Measurements from ENCODE around the gene KCNQ1.

The KCNQ1 gene

GRCh38 chr11:2825261-2825888 lies 380.6 kb downstream of the KCNQ1 start:
- no peak overlapping the region for H3K4me3 Mint-ChIP-seq
- no peak for DNase-seq (ENCODE audit: low spot score in 2 of 2)
- no peak overlapping the region for H3K27ac Mint-ChIP-seq
- H3K27me3 Mint-ChIP-seq: no peaks in the 10 kb centered on the region
- peaks cover 54% of the 10 kb centered on the region for H3K36me3 Mint-ChIP-seq
- peaks cover 29% of the 10 kb centered on the region for H3K9me3 Mint-ChIP-seq
- peaks cover 7% of the 10 kb centered on the region for H3K4me1 Mint-ChIP-seq
- ATAC-seq (ENCODE audit: low read depth): no peak

- ATAC-seq (ENCODE audit: low read depth) (no peak), DNase-seq (ENCODE audit: low spot score in 2 of 2) (no peak)
- no peaks in the 10 kb centered on the region for H3K27me3 Mint-ChIP-seq
- H3K4me1 Mint-ChIP-seq: peaks cover 7% of the 10 kb centered on the region
- H3K36me3 Mint-ChIP-seq: peaks cover 53% of the 10 kb centered on the region
- no peak overlapping the region for H3K4me3 Mint-ChIP-seq
- no peak overlapping the region for H3K27ac Mint-ChIP-seq
- H3K9me3 Mint-ChIP-seq: peaks cover 27% of the 10 kb centered on the region
Measured at GRCh38 chr11:2825889-2826678, 381.3 kb downstream of the KCNQ1 start.

- no peak for DNase-seq (ENCODE audit: low spot score in 2 of 2)
- H3K4me3 Mint-ChIP-seq: no peak overlapping the region
- no peaks in the 10 kb centered on the region for H3K27me3 Mint-ChIP-seq
- peaks cover 7% of the 10 kb centered on the region for H3K4me1 Mint-ChIP-seq
- ATAC-seq (ENCODE audit: low read depth): no peak
- H3K36me3 Mint-ChIP-seq: peaks cover 51% of the 10 kb centered on the region
- H3K9me3 Mint-ChIP-seq: peaks cover 25% of the 10 kb centered on the region
- H3K27ac Mint-ChIP-seq: no peak overlapping the region
Measured at GRCh38 chr11:2826679-2827056, 381.9 kb downstream of the KCNQ1 start.

GRCh38 chr11:2827256-2827655 lies 382.4 kb downstream of the KCNQ1 start:
- ATAC-seq (ENCODE audit: low read depth) (no peak), DNase-seq (ENCODE audit: low spot score in 2 of 2) (no peak)
- peaks cover 21% of the 10 kb centered on the region for H3K9me3 Mint-ChIP-seq
- no peak overlapping the region for H3K4me3 Mint-ChIP-seq
- H3K4me1 Mint-ChIP-seq: peaks cover 7% of the 10 kb centered on the region
- no peaks in the 10 kb centered on the region for H3K27me3 Mint-ChIP-seq
- H3K36me3 Mint-ChIP-seq: peaks cover 46% of the 10 kb centered on the region
- no peak overlapping the region for H3K27ac Mint-ChIP-seq

GRCh38 chr11:2827792-2828191 lies 383.0 kb downstream of the KCNQ1 start:
- no peak for ATAC-seq (ENCODE audit: low read depth)
- no peak overlapping the region for H3K27ac Mint-ChIP-seq
- peaks cover 41% of the 10 kb centered on the region for H3K36me3 Mint-ChIP-seq
- peaks cover 7% of the 10 kb centered on the region for H3K4me1 Mint-ChIP-seq
- no peak overlapping the region for H3K4me3 Mint-ChIP-seq
- H3K9me3 Mint-ChIP-seq: peaks cover 16% of the 10 kb centered on the region
- DNase-seq (ENCODE audit: low spot score in 2 of 2): no peak
- no peaks in the 10 kb centered on the region for H3K27me3 Mint-ChIP-seq

GRCh38 chr11:2828585-2829330 lies 383.9 kb downstream of the KCNQ1 start:
- H3K27ac Mint-ChIP-seq: peak overlapping the region; percentile 4
- H3K4me1 Mint-ChIP-seq: peaks cover 7% of the 10 kb centered on the region
- ATAC-seq (ENCODE audit: low read depth) (no peak), DNase-seq (ENCODE audit: low spot score in 2 of 2) (no peak)
- peaks cover 32% of the 10 kb centered on the region for H3K36me3 Mint-ChIP-seq
- no peak overlapping the region for H3K4me3 Mint-ChIP-seq
- peaks cover 13% of the 10 kb centered on the region for H3K9me3 Mint-ChIP-seq
- no peaks in the 10 kb centered on the region for H3K27me3 Mint-ChIP-seq

GRCh38 chr11:2830030-2830812 lies 385.4 kb downstream of the KCNQ1 start:
- ATAC-seq (ENCODE audit: low read depth) (no peak), DNase-seq (ENCODE audit: low spot score in 2 of 2) (no peak)
- Mint-ChIP-seq H3K27me3 (no peaks in the 10 kb centered on the region), H3K27ac (no peak overlapping the region), H3K4me3 (no peak overlapping the region), H3K9me3 (peaks cover 13% of the 10 kb centered on the region), H3K36me3 (peaks cover 30% of the 10 kb centered on the region), H3K4me1 (peaks cover 5% of the 10 kb centered on the region)

- peaks cover 13% of the 10 kb centered on the region for H3K9me3 Mint-ChIP-seq
- peaks cover 10% of the 10 kb centered on the region for H3K4me1 Mint-ChIP-seq
- no peak overlapping the region for H3K27ac Mint-ChIP-seq
- H3K4me3 Mint-ChIP-seq: no peak overlapping the region
- DNase-seq (ENCODE audit: low spot score in 2 of 2) (no peak), ATAC-seq (ENCODE audit: low read depth) (no peak)
- H3K27me3 Mint-ChIP-seq: no peaks in the 10 kb centered on the region
- peaks cover 37% of the 10 kb centered on the region for H3K36me3 Mint-ChIP-seq
Measured at GRCh38 chr11:2830886-2831285, 386.1 kb downstream of the KCNQ1 start.

GRCh38 chr11:2831781-2832532 lies 387.1 kb downstream of the KCNQ1 start:
- ATAC-seq (ENCODE audit: low read depth) (no peak), DNase-seq (ENCODE audit: low spot score in 2 of 2) (no peak)
- Mint-ChIP-seq H3K4me1 (peaks cover 10% of the 10 kb centered on the region), H3K9me3 (peaks cover 11% of the 10 kb centered on the region), H3K36me3 (peaks cover 33% of the 10 kb centered on the region), H3K27me3 (no peaks in the 10 kb centered on the region), H3K4me3 (no peak overlapping the region), H3K27ac (no peak overlapping the region)

- Mint-ChIP-seq H3K27me3 (no peaks in the 10 kb centered on the region), H3K4me3 (no peak overlapping the region), H3K9me3 (peaks cover 9% of the 10 kb centered on the region), H3K27ac (no peak overlapping the region), H3K4me1 (peaks cover 10% of the 10 kb centered on the region), H3K36me3 (peaks cover 31% of the 10 kb centered on the region)
- DNase-seq (ENCODE audit: low spot score in 2 of 2) (no peak), ATAC-seq (ENCODE audit: low read depth) (no peak)
Measured at GRCh38 chr11:2832533-2833020, 387.8 kb downstream of the KCNQ1 start.

GRCh38 chr11:2833051-2833715 lies 388.4 kb downstream of the KCNQ1 start:
- Mint-ChIP-seq H3K27ac (no peak overlapping the region), H3K36me3 (peaks cover 25% of the 10 kb centered on the region), H3K4me3 (no peak overlapping the region), H3K9me3 (peaks cover 4% of the 10 kb centered on the region), H3K27me3 (no peaks in the 10 kb centered on the region), H3K4me1 (peaks cover 10% of the 10 kb centered on the region)
- ATAC-seq (ENCODE audit: low read depth) (no peak), DNase-seq (ENCODE audit: low spot score in 2 of 2) (no peak)

GRCh38 chr11:2833716-2834502 lies 389.1 kb downstream of the KCNQ1 start:
- Mint-ChIP-seq H3K4me1 (peaks cover 10% of the 10 kb centered on the region), H3K36me3 (peaks cover 18% of the 10 kb centered on the region), H3K4me3 (no peak overlapping the region), H3K27me3 (no peaks in the 10 kb centered on the region), H3K9me3 (no peaks in the 10 kb centered on the region), H3K27ac (no peak overlapping the region)
- no peak for ATAC-seq (ENCODE audit: low read depth)
- no peak for DNase-seq (ENCODE audit: low spot score in 2 of 2)

Measured in memory B cell (primary cell).